GM19240 (cell line): ENCODE results near the gene TM7SF2.
A peak's percentile ranks its signal among the peaks of the same experiment; 100 is the strongest.
"Not testable (repeated sequence)": the region's sequence is repeated elsewhere in the genome, so short reads cannot be mapped to it uniquely, and the experiment has no call there.

ENCODE experiments used
- DNase-seq: peaks from one replicate; pipeline ENCODE4 v3.0.0; 2011; ENCODE audit warnings: low spot score; ENCODE audit not compliant: insufficient read length

TM7SF2 gene

DNA sequence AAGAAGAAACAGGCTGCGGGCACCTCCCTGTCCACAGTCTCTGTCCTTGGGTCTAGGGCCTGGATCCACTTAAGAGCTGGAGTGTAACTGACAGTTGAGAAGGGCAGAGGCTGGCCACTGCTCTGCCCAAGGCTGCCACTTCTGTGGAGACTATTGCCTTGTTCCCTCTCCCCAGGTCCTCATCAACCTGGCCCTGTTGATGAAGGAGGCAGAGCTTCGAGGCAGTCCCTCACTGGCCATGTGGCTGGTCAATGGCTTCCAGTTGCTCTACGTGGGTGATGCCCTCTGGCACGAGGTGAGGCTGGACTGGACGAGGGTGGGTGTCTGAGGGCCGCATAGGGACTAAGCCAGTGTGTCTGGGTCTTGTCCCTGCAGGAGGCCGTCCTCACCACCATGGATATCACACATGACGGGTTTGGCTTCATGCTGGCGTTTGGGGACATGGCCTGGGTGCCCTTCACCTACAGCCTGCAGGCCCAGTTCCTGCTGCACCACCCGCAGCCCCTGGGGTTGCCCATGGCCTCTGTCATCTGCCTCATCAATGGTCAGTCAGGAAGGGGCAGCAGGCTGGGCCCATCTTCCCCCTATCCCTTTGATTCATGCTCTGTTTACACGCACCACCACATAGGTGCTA lies 3.0 kb downstream of the TM7SF2 start:
- no peak for DNase-seq

DNA sequence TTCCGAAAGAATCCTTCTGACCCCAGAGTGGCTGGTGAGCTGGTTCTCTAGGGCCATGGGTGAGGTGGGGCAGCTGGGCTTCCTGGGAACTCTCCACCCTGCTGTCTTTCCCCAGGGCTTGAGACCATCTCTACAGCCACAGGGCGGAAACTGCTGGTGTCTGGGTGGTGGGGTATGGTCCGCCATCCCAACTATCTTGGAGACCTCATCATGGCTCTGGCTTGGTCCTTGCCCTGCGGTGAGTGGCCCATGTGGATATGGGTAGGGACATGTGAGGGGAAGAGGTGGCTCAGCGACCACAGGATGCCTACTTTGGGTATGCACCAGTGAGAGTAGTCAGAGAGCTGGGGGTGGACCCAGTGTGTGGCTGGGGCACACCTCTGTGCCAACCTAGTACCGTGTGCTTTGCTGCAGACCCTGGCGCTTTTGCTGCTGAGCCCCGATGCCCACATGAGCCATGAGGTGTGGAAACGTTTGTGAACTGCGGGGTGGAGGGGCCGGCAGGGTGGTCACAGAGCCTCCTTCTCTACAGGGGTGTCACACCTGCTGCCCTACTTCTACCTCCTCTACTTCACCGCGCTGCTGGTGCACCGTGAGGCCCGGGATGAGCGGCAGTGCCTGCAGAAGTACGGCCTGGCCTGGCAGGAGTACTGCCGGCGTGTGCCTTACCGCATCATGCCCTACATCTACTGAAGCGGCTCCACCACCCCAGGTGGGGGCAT lies 3.9 kb downstream of the TM7SF2 start:
- DNase-seq: no peak

DNA sequence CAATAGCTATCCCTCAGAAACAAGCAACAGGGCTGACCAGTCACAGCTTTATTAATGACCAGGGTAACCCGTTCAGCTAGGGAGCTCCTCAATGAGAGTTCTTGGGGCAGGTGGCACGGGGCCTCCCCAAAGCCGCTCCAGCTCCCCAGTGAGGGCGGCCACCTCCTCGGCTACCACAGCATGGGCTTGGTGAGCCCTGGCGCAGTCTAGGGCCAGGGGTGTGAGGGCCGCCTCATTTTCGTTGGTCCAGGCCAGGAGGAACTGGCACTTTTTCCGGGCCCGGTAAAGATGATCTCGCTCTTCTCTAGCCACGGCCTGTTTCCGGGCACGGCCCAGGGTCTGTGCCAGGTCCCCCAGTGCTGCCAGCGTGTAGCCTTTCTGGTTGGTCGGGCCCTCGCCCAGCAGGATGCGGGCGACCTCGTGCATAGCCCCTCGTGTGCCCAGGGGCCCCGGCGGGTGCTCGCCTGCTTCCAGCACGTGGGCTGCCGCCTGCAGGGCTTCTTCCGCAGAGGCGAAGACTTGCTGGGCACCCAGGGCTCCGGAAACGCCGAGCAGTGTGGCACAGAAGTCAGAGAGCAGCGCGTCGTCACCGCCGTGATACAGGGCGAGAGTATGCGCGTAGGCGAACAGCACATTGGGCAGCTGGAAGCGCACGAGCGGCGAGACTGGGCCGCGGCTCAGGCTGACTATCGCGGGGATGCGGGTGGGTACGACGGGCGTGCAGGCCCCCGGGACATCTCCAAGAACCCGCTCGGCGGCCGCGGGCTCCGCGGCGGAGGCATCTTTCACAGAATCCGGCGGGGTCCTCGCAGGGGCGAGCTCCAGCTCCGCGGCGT lies 4.9 kb downstream of the TM7SF2 start:
- no peak for DNase-seq

DNA sequence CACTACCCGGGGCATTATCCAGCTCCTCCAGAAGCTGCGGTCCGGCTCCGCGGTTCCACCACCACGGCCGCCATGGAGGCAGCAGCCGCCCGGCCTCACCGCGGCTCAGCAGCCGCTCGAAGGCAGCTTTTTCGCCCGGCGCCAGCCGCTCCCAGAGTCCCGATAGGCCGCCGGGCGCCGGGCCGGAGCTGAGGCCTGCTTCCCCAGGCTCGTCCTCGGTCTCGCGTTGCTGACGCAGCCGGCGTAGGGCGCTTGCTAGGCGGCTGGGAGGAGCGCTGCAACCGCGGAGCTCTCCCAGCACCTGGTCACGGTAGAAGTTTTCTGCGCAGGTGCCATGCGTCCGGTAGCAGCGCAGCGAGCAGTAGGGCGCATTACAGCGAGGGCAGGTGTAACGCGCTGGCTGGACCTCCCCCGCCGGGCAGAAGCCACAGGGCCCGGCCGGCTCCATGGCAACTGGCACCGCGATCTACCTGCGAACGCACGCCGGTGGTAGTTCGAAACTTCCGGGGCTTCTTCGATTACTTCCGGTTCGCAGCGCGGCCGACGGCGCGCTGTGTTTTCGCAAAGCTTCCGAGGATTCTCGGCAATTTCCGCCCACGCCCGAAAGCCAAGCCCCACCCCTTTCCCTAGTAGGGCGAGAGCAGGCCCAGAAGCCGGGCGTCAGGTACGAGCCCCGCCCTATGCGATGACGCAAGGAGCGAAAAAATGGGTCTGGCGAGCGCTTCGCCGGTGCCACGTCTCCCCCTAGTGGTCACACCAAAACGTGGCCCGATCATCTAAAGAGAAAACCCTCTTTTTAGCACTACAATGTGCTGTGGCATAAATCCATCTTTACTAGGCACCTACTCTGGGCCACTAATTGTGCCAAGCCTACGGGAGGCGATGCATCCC lies 5.8 kb downstream of the TM7SF2 start, which contains the start of gene ZNHIT2:
Gene ZNHIT2, minus strand, starts transcription at position 496 of the 891 bp plus-strand sequence. Its CDS starts 48 bp downstream, at position 448.
- DNase-seq: peak; percentile 78

DNA sequence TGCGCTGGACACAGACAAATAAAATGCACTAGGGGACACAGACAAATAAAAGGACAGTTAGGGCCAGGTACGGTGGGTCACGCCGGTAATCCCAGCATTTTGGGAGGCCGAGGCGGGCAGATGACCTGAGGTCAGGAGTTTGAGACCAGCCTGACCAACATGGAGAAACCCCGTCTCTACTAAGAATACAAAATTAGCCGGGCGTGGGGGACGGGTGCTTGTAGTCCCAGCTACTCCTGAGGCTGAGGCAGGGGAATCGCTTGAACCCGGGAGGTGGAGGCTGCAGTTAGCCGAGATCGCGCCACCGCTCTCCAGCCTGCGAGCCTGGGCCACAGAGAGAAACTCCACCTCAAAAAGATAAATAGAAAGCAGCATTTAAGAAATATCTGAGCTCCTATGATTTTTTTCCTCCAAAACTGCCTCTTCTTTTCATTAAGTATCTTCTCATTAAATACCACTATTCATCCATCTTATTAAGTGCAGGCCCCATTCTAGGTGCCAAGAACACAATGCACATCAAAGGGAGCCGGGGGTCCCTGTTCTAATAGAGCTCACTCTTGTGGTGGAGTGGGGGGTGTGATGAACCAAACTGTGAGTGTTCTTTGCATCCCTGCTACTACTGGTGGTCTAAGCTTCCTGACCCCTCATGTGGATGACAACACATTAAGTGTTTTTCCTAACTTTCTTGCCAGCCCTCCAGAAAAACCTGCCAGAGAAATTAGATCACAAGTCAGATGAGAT lies 6.6 kb downstream of the TM7SF2 start:
- DNase-seq: no peak

DNA sequence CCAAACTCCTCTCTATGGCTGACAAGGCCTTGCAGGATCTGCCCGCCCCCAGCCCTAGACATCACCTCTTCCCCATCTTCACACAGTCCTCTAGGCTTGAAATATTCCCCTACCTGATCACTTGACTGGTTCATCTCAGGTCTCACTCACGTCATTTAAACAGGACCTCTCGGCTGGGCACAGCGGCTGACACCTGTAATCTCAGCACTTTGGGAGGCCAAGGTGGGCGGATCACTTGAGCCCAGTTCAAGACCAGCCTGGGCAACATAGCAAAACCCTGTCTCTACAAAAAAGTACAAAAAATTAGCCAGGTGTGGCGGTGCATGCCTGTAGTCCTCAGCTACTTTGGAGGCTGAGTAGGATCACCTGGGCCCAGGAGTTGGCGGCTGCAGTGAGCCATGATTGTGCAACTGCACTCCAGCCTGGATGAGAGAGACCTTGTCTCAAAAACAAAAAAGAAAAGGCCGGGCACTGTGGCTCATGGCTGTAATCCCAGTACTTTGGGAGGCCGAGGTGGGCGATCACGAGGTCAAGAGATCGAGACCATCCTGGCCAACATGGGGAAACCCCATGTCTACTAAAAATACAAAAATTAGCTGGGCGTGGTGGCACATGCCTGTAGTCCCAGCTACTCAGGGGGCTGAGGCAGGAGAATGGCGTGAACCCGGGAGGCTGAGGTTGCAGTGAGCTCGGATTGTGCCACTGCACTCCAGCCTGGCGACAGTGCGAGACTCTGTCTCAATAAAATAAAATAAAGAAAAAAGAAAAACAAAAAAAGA lies 7.4 kb downstream of the TM7SF2 start:
- not testable (repeated sequence) for DNase-seq

DNA sequence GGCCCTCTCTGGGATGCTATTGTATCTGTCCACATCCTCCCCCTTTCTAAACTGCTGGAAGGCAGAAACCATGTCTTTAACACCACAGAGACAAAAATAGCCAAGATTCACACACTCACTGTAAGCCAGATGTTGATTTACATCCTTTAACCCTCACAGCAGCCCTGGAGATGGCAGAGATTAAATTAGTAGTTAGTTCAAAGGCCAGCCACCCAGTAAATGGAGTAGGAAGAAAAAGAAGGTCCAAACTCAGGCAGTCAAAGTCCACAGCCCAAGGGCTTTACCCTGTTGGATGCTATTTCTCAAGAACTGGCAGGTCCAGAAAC lies 8.0 kb downstream of the TM7SF2 start:
- DNase-seq: no peak

DNA sequence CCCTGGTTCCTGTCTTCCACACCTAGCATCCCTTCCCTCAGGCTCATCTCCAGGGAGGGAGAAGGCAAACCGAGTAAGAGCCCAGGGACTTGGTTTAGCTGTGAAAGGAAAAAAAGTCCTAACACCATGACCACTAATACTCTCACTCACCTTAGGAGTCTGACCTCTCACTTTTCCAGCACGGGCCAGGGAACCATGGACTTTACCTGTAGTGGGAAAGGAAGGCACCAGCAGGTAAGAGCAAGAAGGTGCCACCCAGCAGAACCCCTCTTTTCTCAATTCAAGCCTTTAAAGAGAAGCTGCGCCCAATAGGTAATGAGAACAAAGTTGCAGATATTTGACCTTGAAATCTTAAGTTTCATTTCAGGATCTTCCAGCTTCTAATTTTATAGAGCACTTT lies 9.2 kb downstream of the TM7SF2 start:
- no peak for DNase-seq

DNA sequence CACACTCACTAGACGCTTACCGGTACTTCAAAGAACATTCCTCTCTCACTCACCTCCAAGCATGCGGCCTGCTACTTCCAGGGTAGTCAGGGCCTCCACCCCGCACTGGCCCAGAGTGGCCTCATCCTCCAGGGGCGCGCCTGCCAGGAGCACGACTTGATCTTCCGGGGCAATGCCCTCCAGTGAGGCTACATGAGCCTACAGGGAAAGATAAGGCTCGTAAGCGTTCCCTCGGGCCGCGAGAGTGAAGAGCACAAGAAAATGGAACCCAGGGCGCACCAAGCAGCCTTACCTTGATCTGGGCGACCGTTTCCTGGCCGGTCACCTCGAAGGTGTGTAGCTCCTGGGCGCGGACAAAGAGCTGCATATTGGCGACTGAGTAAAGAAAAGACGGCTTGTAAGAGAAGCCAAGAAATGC lies 9.8 kb downstream of the TM7SF2 start:
- no peak for DNase-seq

DNA sequence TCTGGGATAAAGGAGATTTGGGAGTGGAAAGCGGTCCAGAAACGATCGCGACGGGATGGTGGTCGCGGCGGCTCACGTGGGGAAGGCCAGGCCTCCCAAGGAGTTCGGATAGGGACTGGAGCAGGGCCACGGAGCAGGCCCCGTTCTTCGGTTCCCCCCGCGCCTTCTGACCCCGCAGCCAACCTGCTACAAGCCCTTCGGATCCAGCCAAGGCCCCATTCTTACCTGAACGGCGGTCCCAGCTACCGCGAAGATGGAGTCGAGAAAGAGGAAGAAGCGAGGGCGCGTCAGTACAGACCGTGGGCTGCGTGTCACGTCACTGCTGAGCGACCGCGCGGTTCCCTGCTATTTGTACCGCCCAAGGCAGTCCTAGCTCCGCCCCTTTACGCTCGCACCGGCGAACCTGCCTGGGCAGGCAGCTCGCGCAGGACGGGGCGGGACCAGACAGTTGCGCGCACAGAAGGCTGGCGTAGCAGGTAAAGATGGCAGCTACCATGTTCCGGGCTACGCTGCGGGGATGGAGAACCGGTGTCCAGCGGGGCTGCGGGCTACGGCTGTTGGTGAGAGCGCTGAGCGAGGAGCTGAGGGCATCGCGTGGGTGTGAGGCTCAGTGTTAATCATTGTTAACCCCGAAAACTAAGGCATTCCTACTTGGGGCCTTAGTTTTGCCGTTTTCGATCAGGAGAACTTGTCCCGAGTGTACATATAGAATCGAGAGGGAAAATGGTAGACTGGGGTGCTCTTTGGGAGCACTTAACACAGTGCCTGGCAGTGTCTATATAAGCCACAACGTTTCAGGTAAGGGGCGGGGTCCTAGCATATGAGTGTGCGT lies 10.4 kb downstream of the TM7SF2 start, which contains the start of the genes FAU and MRPL49:
Gene FAU, minus strand, starts transcription at position 270 of the 832 bp plus-strand sequence. CDS start 321 bp downstream, outside the sequence.
Gene MRPL49, plus strand, starts transcription at position 457 of the 832 bp plus-strand sequence. Its CDS starts 26 bp downstream, at position 483.
- peak; percentile 96 for DNase-seq

DNA sequence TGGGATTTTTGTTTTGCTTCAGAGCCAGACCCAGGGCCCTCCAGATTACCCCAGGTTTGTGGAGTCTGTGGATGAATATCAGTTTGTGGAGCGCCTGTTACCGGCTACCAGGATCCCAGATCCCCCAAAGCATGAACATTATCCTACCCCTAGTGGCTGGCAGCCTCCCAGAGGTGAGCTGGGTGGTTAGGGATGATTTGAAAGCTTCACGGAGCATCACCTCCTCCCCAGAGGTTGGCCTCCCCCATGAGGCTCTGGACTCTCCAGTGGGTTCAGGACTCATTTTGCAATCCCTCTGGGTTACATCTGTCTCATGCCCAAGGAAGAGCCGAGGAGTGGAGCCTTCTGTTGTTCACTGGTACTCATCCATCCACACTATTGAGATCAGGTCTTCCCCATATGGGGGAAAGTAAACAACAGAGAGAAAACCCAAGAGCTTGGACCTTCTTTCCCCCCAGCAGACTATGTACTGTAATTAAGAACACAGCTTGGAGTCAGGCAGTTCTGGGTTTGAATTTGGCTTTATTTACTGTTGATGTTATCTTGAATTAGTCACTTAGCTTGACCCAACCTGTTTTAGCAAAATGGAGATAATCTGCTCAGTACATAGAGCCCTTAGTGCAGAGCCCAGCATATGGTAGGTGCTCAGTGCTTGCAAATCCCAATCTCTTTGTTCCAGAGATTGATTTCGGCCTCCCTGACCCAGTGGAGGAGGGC lies 13.0 kb downstream of the TM7SF2 start:
- DNase-seq: no peak

DNA sequence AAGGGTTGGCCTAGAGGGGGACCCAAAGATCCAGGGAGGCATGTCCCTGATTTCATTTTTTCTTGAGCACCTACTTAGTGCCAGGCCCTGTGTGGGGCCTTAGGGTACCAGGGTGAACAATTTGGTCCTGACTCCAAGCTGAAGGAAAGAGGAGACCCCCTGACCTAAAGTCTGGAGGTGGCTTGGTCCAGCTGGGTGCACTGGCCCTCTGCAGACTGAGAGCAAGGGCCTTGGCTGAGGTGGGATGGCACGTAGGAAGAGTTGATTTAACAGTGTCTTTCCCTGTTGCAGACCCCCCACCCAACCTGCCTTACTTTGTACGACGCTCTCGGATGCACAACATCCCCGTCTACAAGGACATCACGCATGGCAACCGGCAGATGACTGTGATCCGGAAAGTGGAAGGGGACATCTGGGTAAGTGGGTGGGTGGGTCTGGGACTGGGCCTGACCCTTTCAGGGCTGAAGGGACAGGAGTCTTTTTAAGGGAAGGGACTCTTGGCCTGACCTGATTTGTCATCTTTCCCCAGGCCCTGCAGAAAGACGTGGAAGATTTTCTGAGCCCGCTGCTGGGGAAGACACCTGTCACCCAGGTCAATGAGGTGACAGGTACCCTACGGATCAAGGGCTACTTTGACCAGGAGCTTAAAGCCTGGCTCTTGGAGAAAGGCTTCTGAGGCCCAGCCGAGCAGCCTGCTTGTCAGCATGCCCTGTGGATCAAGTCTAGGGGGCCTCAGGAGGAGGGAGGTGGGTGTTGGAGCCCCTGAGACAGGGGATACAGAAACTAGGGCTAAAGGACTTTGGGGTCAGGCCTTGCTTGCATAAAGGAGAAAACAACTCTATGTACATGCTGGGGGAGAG lies 13.8 kb downstream of the TM7SF2 start:
- DNase-seq: no peak

DNA sequence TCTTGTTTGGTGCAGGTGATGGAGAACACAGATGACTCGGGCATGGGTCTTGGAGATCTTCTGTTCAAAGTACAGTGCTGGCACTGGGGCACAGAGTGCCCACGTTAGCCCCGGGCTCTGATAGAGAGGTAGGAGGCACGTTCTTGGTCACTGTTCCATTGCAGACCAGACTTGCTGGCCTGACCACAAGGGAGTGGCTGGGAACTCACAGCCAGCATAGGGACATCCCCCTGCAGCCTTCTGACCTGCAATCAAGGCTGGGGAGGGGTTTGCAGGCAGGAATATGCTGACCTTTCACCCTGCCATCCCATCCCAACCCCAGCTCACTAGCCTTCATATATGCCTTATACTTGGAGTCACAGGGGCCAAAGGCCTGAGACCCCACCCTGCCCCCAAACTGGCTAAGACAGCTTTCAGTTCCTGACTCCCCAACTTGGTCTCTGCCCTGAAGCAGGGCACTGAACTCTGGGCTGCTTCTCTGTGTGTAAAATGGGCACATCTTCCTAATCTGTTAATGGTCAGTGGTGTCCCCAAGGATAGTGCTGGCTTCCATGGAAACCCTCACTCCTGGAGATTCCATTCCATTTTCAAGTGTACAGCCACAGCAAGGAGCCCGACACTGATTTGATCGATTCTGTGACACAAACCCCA lies 15.1 kb downstream of the TM7SF2 start:
- DNase-seq: no peak

DNA sequence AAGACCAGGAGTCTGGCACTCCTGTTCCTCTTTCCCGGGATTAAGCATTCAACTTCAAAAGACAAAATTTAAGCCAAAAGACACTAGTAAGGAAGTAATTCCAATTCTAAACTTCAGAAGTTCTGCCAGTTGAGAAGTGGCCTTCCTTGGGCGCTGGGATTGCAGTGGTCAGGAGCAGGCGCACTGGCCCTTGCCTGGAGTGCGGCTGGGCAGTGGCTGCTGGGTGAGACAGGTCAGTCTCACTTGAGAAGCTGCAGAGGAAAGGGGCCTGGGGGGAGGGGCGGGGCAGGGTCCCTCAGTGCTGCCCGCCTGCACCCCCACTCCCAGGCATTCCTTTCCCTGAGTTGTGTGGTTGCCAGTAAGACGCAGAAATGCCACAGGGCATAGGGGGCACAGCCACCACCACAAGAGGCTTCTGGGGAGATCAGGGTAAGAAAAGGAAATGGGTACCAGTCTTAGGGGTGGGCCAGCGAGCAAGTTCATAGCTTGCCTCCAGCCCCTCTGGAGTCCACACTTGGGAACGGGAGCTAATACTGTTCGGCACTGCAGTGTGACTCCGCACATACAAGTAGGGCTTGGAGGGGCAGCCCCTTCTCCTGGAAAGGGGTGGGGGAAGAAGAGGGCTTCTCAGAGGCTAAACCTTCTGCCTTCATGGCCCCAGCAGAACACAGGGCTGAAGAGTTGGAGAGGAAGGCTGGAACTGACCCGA lies 16.0 kb downstream of the TM7SF2 start:
- DNase-seq: no peak

DNA sequence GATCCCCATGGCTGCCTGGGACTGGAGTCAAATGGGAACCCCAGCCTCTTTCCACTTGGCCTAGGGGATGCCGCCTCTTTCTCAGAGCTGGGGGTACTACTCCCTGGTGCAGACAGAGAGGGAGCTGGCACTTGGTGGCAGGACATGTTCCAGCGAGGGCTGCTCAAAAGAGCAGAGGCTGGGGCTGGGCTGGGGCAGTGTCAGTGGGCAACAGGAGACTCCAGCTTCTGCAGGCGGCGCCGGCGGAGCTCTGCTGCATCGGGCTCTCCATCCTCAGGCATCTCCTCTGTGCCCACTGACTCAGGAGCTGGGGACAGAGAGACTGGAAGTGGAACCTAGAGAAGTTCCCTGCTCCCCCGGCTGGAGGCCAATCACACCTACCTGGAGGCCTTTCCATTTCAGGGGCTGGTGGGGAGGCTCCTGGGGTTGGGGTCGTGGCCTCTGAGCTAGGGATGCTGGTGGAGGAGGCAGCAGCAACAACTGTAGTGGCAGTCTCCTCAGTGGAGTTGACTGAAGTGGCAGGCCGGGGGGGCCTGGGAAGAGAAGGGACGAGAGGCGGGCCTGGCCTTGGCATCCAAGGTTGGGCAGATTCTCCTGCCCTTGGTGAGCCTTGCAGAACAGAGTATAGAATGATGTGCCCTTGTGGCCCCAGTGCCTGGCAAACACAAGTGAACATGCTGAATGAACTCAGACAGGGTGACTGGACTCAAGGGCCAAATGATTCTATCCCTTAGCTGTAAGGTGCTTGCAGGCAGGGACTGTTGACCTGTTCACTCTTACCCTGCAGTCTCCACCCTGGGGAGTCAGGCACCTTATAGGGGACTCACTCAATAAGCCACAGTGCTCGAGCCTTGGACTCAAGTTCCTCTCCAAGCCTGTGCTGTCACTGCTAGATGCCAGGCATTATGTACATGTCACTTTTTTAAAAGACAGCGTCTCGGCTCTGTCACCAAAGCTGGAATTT lies 16.8 kb downstream of the TM7SF2 start:
- DNase-seq: no peak
